Muscle layer of duodenum (tissue), 2 donors: ENCODE results near the gene HTR4.

Source experiments
- H3K27ac ChIP-seq: one replicate; pipeline ENCODE4 v1.7.0; 2013; ENCODE audit warnings: mild to moderate bottlenecking, low read length
- H3K27me3 ChIP-seq: one replicate; pipeline ENCODE4 v1.7.0; 2013; ENCODE audit warnings: low read depth, mild to moderate bottlenecking, control low read depth, low read length
- H3K36me3 ChIP-seq, 2 donors: one replicate each; pipeline ENCODE4 v1.7.0; 2013; ENCODE audit warnings: low read length in 2 of 2, control low read depth in 1 of 2, mild to moderate bottlenecking in 1 of 2; ENCODE audit not compliant: insufficient read depth in 2 of 2, control insufficient read depth in 1 of 2
- H3K4me1 ChIP-seq, 2 donors: one replicate each; pipeline ENCODE4 v1.7.0; 2013; ENCODE audit warnings: low read length in 2 of 2, mild to moderate bottlenecking in 2 of 2, control low read depth in 1 of 2, moderate library complexity in 1 of 2; ENCODE audit not compliant: insufficient read depth in 2 of 2, control insufficient read depth in 1 of 2
- H3K4me3 ChIP-seq, 2 donors: one replicate each; pipeline ENCODE4 v1.7.0; 2013; ENCODE audit warnings: low read length in 2 of 2, low read depth in 1 of 2, mild to moderate bottlenecking in 1 of 2
- H3K9me3 ChIP-seq, 2 donors: one replicate each; pipeline ENCODE4 v1.7.0; 2013; ENCODE audit warnings: low read length in 2 of 2, control low read depth in 1 of 2, mild to moderate bottlenecking in 1 of 2; ENCODE audit not compliant: control insufficient read depth in 1 of 2
- donor health status: healthy.

The HTR4 gene

DNA sequence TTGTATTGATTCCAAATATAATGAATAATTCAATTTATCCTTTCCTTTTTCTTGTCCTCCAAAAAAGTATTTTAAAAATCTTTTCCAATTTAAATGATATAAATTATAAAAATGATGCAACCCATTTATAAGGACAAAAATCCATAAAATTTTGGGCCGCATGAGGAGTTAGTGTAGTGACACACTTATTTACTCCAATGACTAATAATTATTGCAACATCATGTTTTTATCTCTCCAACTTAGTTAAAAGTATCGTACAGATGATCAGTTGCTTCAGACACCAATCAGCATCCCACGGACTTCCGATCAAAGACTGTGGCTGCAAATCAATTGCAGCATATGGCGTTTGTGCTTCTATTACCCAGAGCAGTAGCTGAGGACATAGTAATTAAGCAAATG is 58.6 kb downstream of the HTR4 start:
- Histone ChIP-seq H3K4me1 (no peaks in the 10 kb centered on the region), H3K27ac (no peak overlapping the region), H3K4me3 (no peak overlapping the region), H3K9me3 (no peaks in the 10 kb centered on the region), H3K36me3 (no peaks in the 10 kb centered on the region), H3K27me3 (no peaks in the 10 kb centered on the region)

DNA sequence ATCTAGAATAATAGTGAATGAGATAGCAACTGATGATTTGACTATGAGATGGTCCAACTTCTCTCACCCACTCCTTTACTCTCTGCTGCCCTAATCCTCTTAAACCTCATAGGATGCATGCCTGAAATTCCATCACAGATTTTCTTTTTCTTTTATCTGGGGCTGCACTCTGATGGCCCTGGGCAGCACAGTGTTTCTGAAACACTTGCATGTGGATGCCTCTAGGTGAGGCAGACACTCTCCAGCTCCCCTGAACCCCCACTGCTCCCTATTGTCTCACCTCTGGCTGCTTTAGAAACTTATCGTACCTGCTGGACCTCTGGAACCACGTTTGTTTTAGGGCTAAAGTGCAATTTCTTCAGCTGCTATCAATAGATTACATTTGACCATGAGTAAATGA is 67.5 kb downstream of the HTR4 start:
- Histone ChIP-seq H3K27me3 (no peaks in the 10 kb centered on the region), H3K27ac (no peak overlapping the region), H3K4me3 (no peak overlapping the region), H3K4me1 (no peaks in the 10 kb centered on the region), H3K36me3 (no peaks in the 10 kb centered on the region), H3K9me3 (no peaks in the 10 kb centered on the region)

DNA sequence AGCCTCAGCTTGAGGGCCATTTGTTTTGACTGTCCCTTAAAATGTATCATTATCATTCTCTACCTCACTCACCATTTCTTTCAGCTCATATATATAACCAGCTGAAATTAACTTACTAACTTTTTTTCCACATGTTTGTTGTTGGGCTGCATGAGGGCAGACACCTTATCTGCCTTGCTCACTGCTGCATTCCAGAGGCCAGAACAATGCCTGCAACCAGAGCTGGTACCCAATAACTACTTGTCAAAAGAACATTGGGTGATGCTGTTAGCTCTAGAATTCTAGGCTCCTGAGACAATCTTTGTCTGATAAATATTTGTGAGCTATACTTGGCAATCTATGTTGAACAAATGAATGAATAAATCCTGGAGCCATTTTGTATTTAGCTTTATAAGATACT is 68.3 kb downstream of the HTR4 start:
- Histone ChIP-seq H3K36me3 (no peaks in the 10 kb centered on the region), H3K27me3 (no peaks in the 10 kb centered on the region), H3K27ac (no peak overlapping the region), H3K4me3 (no peak overlapping the region), H3K4me1 (no peaks in the 10 kb centered on the region), H3K9me3 (no peaks in the 10 kb centered on the region)

DNA sequence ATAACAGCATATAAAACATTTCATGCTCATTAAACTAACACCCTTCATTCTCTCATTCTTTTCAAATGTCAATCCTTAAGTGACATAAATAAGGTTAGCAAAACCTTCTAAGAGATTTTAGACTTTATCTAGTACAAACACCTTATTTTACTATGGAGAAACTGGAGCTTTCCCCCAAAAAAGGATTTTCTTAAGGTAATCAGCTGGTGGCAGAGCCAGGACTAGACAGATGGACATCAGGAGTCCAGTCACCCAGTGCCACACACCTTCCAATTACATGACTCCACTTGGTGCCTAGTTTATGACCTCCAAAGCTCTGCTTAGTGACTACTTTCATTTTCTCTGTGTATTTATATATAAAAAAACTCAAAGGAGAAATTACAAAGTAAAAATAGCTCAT is 70.2 kb downstream of the HTR4 start:
- H3K4me1 ChIP-seq = no peaks in the 10 kb centered on the region
- H3K27ac ChIP-seq = no peak overlapping the region
- no peaks in the 10 kb centered on the region for H3K27me3 ChIP-seq
- H3K36me3 ChIP-seq = no peaks in the 10 kb centered on the region
- no peak overlapping the region for H3K4me3 ChIP-seq
- peaks cover 0 to 7% of the 10 kb centered on the region in 2 donors for H3K9me3 ChIP-seq

DNA sequence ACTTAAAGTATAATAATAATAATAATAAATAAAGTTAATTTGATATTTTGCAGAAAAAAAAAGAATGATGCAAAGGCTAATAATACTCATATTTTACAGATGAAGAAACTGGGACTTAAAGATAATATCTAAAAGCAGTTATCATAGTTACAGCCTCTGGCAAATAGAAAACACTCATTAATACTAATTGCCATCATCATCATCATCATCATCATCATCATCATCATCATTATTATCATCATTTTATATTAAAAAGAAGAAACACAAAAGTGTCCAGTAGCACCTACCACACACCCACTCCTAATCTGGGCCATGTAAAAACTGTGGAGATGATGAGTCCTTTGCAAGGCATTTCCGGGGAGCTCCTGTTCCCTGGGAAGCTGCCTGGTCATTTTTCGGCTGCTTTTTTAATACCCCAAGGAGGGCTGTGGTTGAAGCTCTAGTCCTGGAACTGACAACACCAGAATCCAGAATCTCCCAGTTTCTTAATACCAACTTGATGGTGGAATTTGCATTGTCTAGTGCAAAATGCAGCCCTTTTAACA is 70.8 kb downstream of the HTR4 start:
- Histone ChIP-seq H3K9me3 (peaks cover 0 to 7% of the 10 kb centered on the region in 2 donors), H3K4me1 (no peaks in the 10 kb centered on the region), H3K4me3 (no peak overlapping the region), H3K27me3 (no peaks in the 10 kb centered on the region), H3K27ac (no peak overlapping the region), H3K36me3 (no peaks in the 10 kb centered on the region)

DNA sequence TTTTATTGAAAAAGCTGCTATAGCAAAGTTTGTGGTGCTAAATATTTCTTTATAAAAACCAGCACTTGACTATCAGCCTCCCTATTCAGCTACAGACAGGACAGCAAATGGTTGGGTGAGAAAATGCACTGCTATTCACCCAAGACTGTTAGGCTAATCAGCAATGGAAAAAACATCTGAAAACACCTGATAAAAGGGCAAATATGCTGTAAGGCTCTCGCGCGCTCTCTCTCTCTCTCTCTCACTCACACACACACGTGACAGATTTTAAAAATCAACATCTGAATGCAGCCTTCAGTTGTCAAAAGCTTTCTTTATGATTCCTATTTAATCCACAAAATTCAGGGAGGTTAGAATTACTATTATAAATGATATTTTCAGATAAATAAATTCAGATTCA is 80.2 kb downstream of the HTR4 start:
- no peaks in the 10 kb centered on the region for H3K9me3 ChIP-seq
- H3K4me3 ChIP-seq = no peak overlapping the region
- H3K27me3 ChIP-seq = no peaks in the 10 kb centered on the region
- no peaks in the 10 kb centered on the region for H3K36me3 ChIP-seq
- H3K4me1 ChIP-seq = no peaks in the 10 kb centered on the region
- no peak overlapping the region for H3K27ac ChIP-seq

DNA sequence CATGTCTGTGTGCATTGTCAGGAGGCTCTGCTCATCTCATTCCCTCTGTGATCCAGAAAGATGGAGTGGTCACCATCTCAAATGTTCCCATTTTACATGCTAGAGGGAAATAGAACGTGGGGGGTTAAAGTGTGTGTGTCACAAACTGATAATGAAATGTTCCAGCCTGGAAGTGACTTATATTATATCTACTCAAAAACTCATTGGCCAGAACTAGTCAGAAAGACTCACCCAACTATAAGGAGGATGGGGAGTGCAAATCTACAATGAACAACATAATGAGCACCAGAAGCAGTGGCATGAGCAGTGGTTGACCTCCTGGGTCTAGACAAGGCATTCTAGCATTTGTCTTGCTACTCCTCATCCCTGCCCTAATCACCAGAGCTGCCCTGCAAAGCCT is 81.0 kb downstream of the HTR4 start:
- H3K4me1 ChIP-seq = no peaks in the 10 kb centered on the region
- no peaks in the 10 kb centered on the region for H3K36me3 ChIP-seq

DNA sequence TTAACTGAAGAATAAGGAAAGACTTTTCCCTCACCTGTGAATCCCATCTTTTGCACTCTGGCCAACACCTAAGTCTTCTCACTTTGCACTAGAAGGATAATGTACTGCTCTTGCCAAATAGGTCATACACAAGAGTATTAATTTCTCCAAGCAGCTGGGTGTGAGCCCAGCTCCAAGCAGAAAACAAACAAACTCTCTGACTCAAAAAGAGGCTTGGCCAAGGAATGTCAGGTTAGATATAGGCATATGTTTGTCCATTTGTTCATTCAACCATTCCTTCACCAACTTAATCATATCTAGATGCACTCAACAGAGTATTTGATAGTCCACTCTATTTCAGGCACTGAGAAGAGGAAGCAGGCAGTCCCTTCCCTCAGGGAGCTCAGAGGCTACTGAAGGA is 84.4 kb downstream of the HTR4 start:
- no peaks in the 10 kb centered on the region for H3K9me3 ChIP-seq
- no peaks in the 10 kb centered on the region for H3K4me1 ChIP-seq
- H3K4me3 ChIP-seq = no peak overlapping the region
- H3K27me3 ChIP-seq = no peaks in the 10 kb centered on the region
- no peaks in the 10 kb centered on the region for H3K36me3 ChIP-seq
- no peak overlapping the region for H3K27ac ChIP-seq

More for the DNA sequence above, 81.0 kb downstream of the HTR4 start:
- Histone ChIP-seq H3K27ac (no peak overlapping the region), H3K9me3 (no peaks in the 10 kb centered on the region), H3K4me3 (no peak overlapping the region), H3K27me3 (no peaks in the 10 kb centered on the region)

DNA sequence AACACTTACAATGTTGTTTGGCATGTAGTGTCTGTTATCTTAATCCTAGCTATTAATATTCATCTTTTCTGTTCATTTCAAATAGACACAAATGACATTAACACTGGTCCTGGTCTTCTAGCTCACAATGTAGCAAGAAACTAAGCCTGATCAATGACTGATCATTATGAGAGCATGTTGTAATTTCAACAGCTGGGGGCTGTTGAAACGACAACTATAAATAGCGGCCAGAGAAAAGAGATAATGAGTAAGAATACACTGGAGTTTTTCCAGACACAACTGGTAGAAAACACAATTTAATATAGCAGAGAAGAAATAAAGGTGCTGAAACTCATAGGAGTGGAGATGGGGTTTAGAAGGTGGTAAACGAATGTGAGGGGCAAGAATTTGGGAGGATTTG is 89.2 kb downstream of the HTR4 start:
- Histone ChIP-seq H3K27ac (no peak overlapping the region), H3K27me3 (no peaks in the 10 kb centered on the region), H3K4me3 (no peak overlapping the region)

DNA sequence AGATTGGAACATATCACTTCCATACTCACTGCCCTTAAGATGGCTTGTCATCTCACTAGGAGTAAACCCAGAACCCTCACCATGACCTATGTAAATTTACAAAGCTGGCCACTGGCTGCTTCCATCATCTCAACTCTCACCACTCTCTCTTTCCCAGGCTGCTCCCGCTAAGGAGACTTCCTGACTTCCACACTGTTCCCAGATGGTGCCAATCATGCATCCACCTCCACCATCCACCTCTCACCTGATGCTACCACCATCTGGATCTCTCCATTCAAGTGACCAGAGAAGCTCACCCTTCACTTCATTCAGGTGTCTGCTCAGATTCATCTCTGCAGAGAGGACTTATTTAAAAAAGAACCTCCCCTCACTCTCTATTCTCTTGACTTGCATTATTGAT is 91.3 kb downstream of the HTR4 start:
- H3K27ac ChIP-seq = no peak overlapping the region
- H3K9me3 ChIP-seq = no peaks in the 10 kb centered on the region
- no peaks in the 10 kb centered on the region for H3K27me3 ChIP-seq
- peaks cover 0 to 7% of the 10 kb centered on the region in 2 donors for H3K4me1 ChIP-seq
- H3K36me3 ChIP-seq = no peaks in the 10 kb centered on the region
- H3K4me3 ChIP-seq = no peak overlapping the region

More for the DNA sequence above, 89.2 kb downstream of the HTR4 start:
- H3K4me1 ChIP-seq = peaks cover 0 to 7% of the 10 kb centered on the region in 2 donors
- no peaks in the 10 kb centered on the region for H3K9me3 ChIP-seq
- H3K36me3 ChIP-seq = no peaks in the 10 kb centered on the region

DNA sequence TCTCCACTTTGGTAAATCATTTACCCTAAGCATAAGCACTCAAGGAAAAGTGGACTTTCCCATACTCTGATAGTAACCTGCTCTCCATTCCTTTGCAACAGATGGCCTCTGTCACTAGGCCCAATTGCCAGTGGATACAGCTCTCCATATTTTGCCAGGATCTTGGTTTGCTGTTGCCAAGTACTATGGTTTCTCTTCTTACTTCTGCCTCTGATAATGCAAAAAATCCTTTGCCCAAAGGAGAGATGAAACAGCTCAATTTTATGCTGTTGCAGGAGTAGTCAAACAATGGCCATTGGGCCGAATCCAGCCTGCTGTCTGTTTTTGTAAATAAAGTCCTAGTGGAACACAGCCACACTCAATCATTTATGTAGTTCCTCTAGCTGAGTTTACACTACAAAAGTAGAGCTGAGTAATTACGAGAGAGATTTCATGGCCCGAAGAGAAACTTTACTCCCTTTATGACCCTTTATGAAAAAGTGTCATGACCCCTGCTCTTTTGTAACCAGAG is 92.5 kb downstream of the HTR4 start:
- Histone ChIP-seq H3K4me3 (no peak overlapping the region), H3K36me3 (no peaks in the 10 kb centered on the region), H3K27ac (no peak overlapping the region), H3K27me3 (no peaks in the 10 kb centered on the region), H3K4me1 (peaks cover 0 to 7% of the 10 kb centered on the region in 2 donors), H3K9me3 (no peaks in the 10 kb centered on the region)

DNA sequence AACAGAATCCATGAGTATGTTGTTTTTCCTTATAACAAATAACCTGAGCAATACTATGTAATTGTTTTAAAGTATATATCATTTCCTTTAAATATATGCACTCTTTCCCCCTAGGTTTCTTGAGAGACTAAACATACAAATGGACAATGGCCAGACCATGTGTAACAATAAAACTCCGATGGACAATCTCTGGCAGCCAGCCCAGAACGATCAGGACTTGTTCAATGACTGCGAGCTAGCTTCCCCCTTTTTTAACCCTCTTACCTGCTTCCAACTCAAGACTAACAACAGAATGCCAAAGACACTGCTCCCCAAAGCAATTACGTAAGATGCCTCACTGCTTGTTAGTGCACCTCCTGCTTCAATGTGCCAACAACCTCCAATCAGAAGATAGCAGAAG is 94.9 kb downstream of the HTR4 start:
- H3K9me3 ChIP-seq = no peaks in the 10 kb centered on the region
- H3K4me3 ChIP-seq = no peak overlapping the region
- H3K4me1 ChIP-seq = peaks cover 0 to 7% of the 10 kb centered on the region in 2 donors
- H3K27me3 ChIP-seq = no peaks in the 10 kb centered on the region
- no peak overlapping the region for H3K27ac ChIP-seq
- no peaks in the 10 kb centered on the region for H3K36me3 ChIP-seq
